Measurements from ENCODE around the gene SCYGR6.

DNA sequence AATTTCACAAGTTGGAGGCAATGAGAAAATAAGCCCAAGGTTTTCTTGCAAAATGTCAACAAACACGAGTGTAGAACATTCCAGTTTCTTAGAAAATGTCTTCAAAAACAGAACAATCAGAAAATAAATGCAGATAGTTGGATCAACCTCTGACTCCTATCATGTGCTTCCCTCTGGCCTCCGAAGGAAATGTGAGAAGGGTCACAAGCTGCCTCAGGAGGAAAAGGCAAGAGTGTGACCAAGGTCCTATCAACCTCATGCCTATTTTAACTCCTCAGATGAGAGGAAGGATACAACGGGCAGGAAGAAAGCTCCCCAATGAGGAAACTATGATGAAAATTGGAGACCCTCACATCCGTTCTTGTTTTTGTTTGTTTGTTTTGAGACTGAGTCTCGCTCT is 50.1 kb downstream of the SCYGR6 start:
- TF ChIP-seq, protein P1, sequence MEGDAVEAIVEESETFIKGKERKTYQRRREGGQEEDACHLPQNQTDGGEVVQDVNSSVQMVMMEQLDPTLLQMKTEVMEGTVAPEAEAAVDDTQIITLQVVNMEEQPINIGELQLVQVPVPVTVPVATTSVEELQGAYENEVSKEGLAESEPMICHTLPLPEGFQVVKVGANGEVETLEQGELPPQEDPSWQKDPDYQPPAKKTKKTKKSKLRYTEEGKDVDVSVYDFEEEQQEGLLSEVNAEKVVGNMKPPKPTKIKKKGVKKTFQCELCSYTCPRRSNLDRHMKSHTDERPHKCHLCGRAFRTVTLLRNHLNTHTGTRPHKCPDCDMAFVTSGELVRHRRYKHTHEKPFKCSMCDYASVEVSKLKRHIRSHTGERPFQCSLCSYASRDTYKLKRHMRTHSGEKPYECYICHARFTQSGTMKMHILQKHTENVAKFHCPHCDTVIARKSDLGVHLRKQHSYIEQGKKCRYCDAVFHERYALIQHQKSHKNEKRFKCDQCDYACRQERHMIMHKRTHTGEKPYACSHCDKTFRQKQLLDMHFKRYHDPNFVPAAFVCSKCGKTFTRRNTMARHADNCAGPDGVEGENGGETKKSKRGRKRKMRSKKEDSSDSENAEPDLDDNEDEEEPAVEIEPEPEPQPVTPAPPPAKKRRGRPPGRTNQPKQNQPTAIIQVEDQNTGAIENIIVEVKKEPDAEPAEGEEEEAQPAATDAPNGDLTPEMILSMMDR (IDR thresholded peaks at IDR 0.05) = no peak
- TF ChIP-seq POLR2A (IDR thresholded peaks at IDR 0.05) = no peak
- TF ChIP-seq EP300 (IDR thresholded peaks at IDR 0.05) = no peak
- no peak for TF ChIP-seq POLR2AphosphoS5 (IDR thresholded peaks at IDR 0.05)
